Choroid plexus epithelial cell (primary cell): ENCODE data around the gene ABR.
A peak's percentile ranks its signal among the peaks of the same experiment; 100 is the strongest.
"Not testable (repeated sequence)": the region's sequence is repeated elsewhere in the genome, so short reads cannot be mapped to it uniquely, and the experiment has no call there.

Experiments used
- DNase-seq: peaks from one replicate; pipeline ENCODE4 v3.0.0-alpha.2; 2010; ENCODE audit warnings: low read depth
- H3K4me3 ChIP-seq: 2 replicates; pipeline ENCODE4 v1.5.1; 2011; ENCODE audit warnings: low read depth, mild to moderate bottlenecking, control low read depth, low read length, moderate library complexity
- CTCF ChIP-seq: conservative IDR thresholded peaks from 2 replicates; pipeline ENCODE4 v1.5.1; 2011; ENCODE audit warnings: low read depth, mild to moderate bottlenecking, control low read depth, inconsistent platforms, low read length, moderate library complexity

Gene ABR

GRCh38 chr17:1154704-1155103, 25.1 kb downstream of the ABR start:
- H3K4me3 ChIP-seq = no peak overlapping the region
- TF ChIP-seq CTCF = no peak
- no peak for DNase-seq

GRCh38 chr17:1153795-1154546, 25.8 kb downstream of the ABR start:
- peak; percentile 79 for DNase-seq
- TF ChIP-seq CTCF = no peak
- H3K4me3 ChIP-seq = no peak overlapping the region

- H3K4me3 ChIP-seq, DNase-seq: not testable (repeated sequence)
These were observed 27.2 kb downstream of the ABR start for GRCh38 chr17:1152582-1152981.

- DNase-seq = peak; percentile 59
- TF ChIP-seq CTCF = no peak
These were observed 28.7 kb downstream of the ABR start for GRCh38 chr17:1150863-1151600.

GRCh38 chr17:1149869-1150268, 29.9 kb downstream of the ABR start:
- no peak for TF ChIP-seq CTCF

More at GRCh38 chr17:1150863-1151600, 28.7 kb downstream of the ABR start:
- H3K4me3 ChIP-seq = no peak overlapping the region

GRCh38 chr17:1147664-1148063, 32.1 kb downstream of the ABR start:
- peak; percentile 71 for TF ChIP-seq CTCF
- H3K4me3 ChIP-seq = no peak overlapping the region
- DNase-seq = peak; percentile 68

More at GRCh38 chr17:1149869-1150268, 29.9 kb downstream of the ABR start:
- DNase-seq = no peak
- no peak overlapping the region for H3K4me3 ChIP-seq

GRCh38 chr17:1146561-1147265, 33.1 kb downstream of the ABR start:
- DNase-seq = no peak
- no peak overlapping the region for H3K4me3 ChIP-seq
- TF ChIP-seq CTCF = no peak
